Large intestine (tissue), 3 donors: ENCODE data around the gene EBF3. TPM values are rescaled to one million over a fixed set of nuclear protein-coding genes. Genes with fewer than 3 reads are reported as not detected.

Experiments
- DNase-seq, 2 donors: peaks; one replicate each; pipeline versions ENCODE4 v3.0.0 to v3.0.0-alpha.2; 2013
- H3K27ac ChIP-seq: one replicate; pipeline ENCODE4 v1.5.1; 2013; ENCODE audit warnings: low read length
- H3K27me3 ChIP-seq: 2 replicates; pipeline ENCODE4 v1.6.1; 2013; ENCODE audit warnings: low read length; ENCODE audit not compliant: control insufficient read depth, insufficient read depth
- H3K36me3 ChIP-seq: 2 replicates; pipeline ENCODE4 v1.6.1; 2013; ENCODE audit warnings: low read length; ENCODE audit not compliant: control insufficient read depth, insufficient read depth
- H3K4me1 ChIP-seq: one replicate; pipeline ENCODE4 v1.6.1; 2013; ENCODE audit warnings: low read length; ENCODE audit not compliant: control insufficient read depth, insufficient read depth
- H3K4me3 ChIP-seq: one replicate; pipeline ENCODE4 v1.5.1; 2013; ENCODE audit warnings: low read length
- H3K9me3 ChIP-seq: one replicate; pipeline ENCODE4 v1.6.1; 2013; ENCODE audit warnings: mild to moderate bottlenecking, low read depth, low read length, moderate library complexity; ENCODE audit not compliant: control insufficient read depth
- WGBS: methylation state at CpG from one replicate; pipeline ENCODE4 v1.1.5; 2013; ENCODE audit warnings: low lambda C conversion rate; ENCODE audit not compliant: insufficient coverage; 5-methylcytosine and 5-hydroxymethylcytosine counted together
- polyA plus RNA-seq: library from polyadenylated mRNA; unstranded; fragments of 120-200 nt; gene quantifications from one replicate; pipeline ENCODE4 v1.2.1, GENCODE V29; 2013

EBF3 gene
- polyA plus RNA-seq, 1 donor = 7.5 TPM

- DNase-seq = no peak
- H3K27ac ChIP-seq = no peak overlapping the region
- H3K9me3 ChIP-seq = no peaks in the 10 kb centered on the region
- no peaks in the 10 kb centered on the region for H3K36me3 ChIP-seq
- peaks cover 4% of the 10 kb centered on the region for H3K27me3 ChIP-seq
- no peak overlapping the region for H3K4me3 ChIP-seq
- no peaks in the 10 kb centered on the region for H3K4me1 ChIP-seq
- 80% methylated on average over 3 of the region's 8 CpGs for WGBS
Measured at GRCh38 chr10:129885526-129885925, 78.5 kb downstream of the EBF3 start.

GRCh38 chr10:129884398-129885078 lies 79.5 kb downstream of the EBF3 start:
- Histone ChIP-seq H3K27me3 (peaks cover 7% of the 10 kb centered on the region), H3K4me3 (no peak overlapping the region), H3K27ac (no peak overlapping the region), H3K36me3 (no peaks in the 10 kb centered on the region), H3K4me1 (no peaks in the 10 kb centered on the region), H3K9me3 (no peaks in the 10 kb centered on the region)
- WGBS = 64% methylated on average over 4 of the region's 18 CpGs
- no peak for DNase-seq

- Histone ChIP-seq H3K4me3 (no peak overlapping the region), H3K36me3 (no peaks in the 10 kb centered on the region), H3K27me3 (peaks cover 7% of the 10 kb centered on the region), H3K4me1 (no peaks in the 10 kb centered on the region), H3K27ac (no peak overlapping the region), H3K9me3 (no peaks in the 10 kb centered on the region)
- 78% methylated on average over 5 of the region's 20 CpGs for WGBS
- no peak for DNase-seq
Measured at GRCh38 chr10:129883626-129884397, 80.3 kb downstream of the EBF3 start.

- H3K9me3 ChIP-seq = no peaks in the 10 kb centered on the region
- no CpG with 5 or more reads among the region's 11 CpGs for WGBS
- H3K4me1 ChIP-seq = no peaks in the 10 kb centered on the region
- H3K4me3 ChIP-seq = no peak overlapping the region
- no peaks in the 10 kb centered on the region for H3K36me3 ChIP-seq
- peaks cover 7% of the 10 kb centered on the region for H3K27me3 ChIP-seq
- H3K27ac ChIP-seq = no peak overlapping the region
- DNase-seq = no peak
Measured at GRCh38 chr10:129883029-129883428, 81.0 kb downstream of the EBF3 start.

- H3K27ac ChIP-seq = no peak overlapping the region
- WGBS = no CpG with 5 or more reads among the region's 9 CpGs
- H3K9me3 ChIP-seq = no peaks in the 10 kb centered on the region
- no peak overlapping the region for H3K4me3 ChIP-seq
- no peaks in the 10 kb centered on the region for H3K36me3 ChIP-seq
- DNase-seq = no peak
- no peaks in the 10 kb centered on the region for H3K4me1 ChIP-seq
- peaks cover 7% of the 10 kb centered on the region for H3K27me3 ChIP-seq
Measured at GRCh38 chr10:129882291-129883010, 81.6 kb downstream of the EBF3 start.

- Histone ChIP-seq H3K9me3 (no peaks in the 10 kb centered on the region), H3K27me3 (peaks cover 7% of the 10 kb centered on the region), H3K4me3 (no peak overlapping the region), H3K36me3 (no peaks in the 10 kb centered on the region), H3K27ac (no peak overlapping the region), H3K4me1 (no peaks in the 10 kb centered on the region)
- WGBS = 50% methylated on average over 1 of the region's 6 CpGs
- no peak for DNase-seq
Measured at GRCh38 chr10:129881641-129882040, 82.4 kb downstream of the EBF3 start.

GRCh38 chr10:129880191-129880870 lies 83.7 kb downstream of the EBF3 start:
- no peaks in the 10 kb centered on the region for H3K4me1 ChIP-seq
- WGBS = no CpG with 5 or more reads among the region's 8 CpGs
- no peaks in the 10 kb centered on the region for H3K36me3 ChIP-seq
- no peak for DNase-seq
- H3K9me3 ChIP-seq = no peaks in the 10 kb centered on the region
- H3K4me3 ChIP-seq = no peak overlapping the region
- H3K27me3 ChIP-seq = peaks cover 7% of the 10 kb centered on the region
- H3K27ac ChIP-seq = no peak overlapping the region

GRCh38 chr10:129879655-129880054 lies 84.4 kb downstream of the EBF3 start:
- peaks cover 7% of the 10 kb centered on the region for H3K27me3 ChIP-seq
- no peaks in the 10 kb centered on the region for H3K4me1 ChIP-seq
- no peaks in the 10 kb centered on the region for H3K9me3 ChIP-seq
- no peak overlapping the region for H3K27ac ChIP-seq
- no CpG with 5 or more reads among the region's 14 CpGs for WGBS
- no peak overlapping the region for H3K4me3 ChIP-seq
- no peak for DNase-seq
- H3K36me3 ChIP-seq = no peaks in the 10 kb centered on the region

- no CpG with 5 or more reads among the region's 6 CpGs for WGBS
- Histone ChIP-seq H3K27me3 (peaks cover 7% of the 10 kb centered on the region), H3K9me3 (no peaks in the 10 kb centered on the region), H3K4me1 (no peaks in the 10 kb centered on the region), H3K27ac (no peak overlapping the region), H3K36me3 (no peaks in the 10 kb centered on the region), H3K4me3 (no peak overlapping the region)
- DNase-seq = no peak
Measured at GRCh38 chr10:129878835-129879234, 85.2 kb downstream of the EBF3 start.

- no peaks in the 10 kb centered on the region for H3K36me3 ChIP-seq
- H3K9me3 ChIP-seq = no peaks in the 10 kb centered on the region
- DNase-seq = no peak
- WGBS = 100% methylated on average over 1 of the region's 9 CpGs
- H3K27ac ChIP-seq = no peak overlapping the region
- peaks cover 7% of the 10 kb centered on the region for H3K27me3 ChIP-seq
- H3K4me3 ChIP-seq = no peak overlapping the region
- no peaks in the 10 kb centered on the region for H3K4me1 ChIP-seq
Measured at GRCh38 chr10:129877773-129878371, 86.2 kb downstream of the EBF3 start.
